Neutrophil (primary cell): ENCODE data around the gene OXER1.

Experiments used
- H3K27ac ChIP-seq: fragments of 200-600 bp; sonication (generic); 2 replicates; pipeline ENCODE4 v1.5.1; 2016; ENCODE audit warnings: mild to moderate bottlenecking, moderate library complexity
- H3K27me3 ChIP-seq: fragments of 200-600 bp; sonication (generic); 2 replicates; pipeline ENCODE4 v1.6.0; 2016; ENCODE audit warnings: mild to moderate bottlenecking
- H3K36me3 ChIP-seq: fragments of 200-600 bp; sonication (generic); 2 replicates; pipeline ENCODE4 v1.5.1; 2017
- H3K4me1 ChIP-seq, 2 experiments: fragments of 200-600 bp in 1 of 2; sonication (generic) in 1 of 2; 1 replicate in 1 of 2; 2 replicates in 1 of 2; pipeline versions ENCODE4 v1.5.1 to v1.6.1; 2013 to 2016; ENCODE audit warnings: low read depth in 1 of 2, low read length in 1 of 2, mild to moderate bottlenecking in 1 of 2, moderate library complexity in 1 of 2; ENCODE audit not compliant: control insufficient read depth in 1 of 2, insufficient read depth in 1 of 2
- H3K4me3 ChIP-seq, 2 experiments: fragments of 200-600 bp in 1 of 2; sonication (generic) in 1 of 2; 1 replicate in 1 of 2; 2 replicates in 1 of 2; pipeline ENCODE4 v1.5.1; 2013 to 2016; ENCODE audit warnings: low read depth in 1 of 2, low read length in 1 of 2, mild to moderate bottlenecking in 1 of 2, moderate library complexity in 1 of 2
- H3K9me3 ChIP-seq: fragments of 200-600 bp; sonication (generic); 2 replicates; pipeline ENCODE4 v1.5.1; 2016
- TF ChIP-seq, protein P1 (sequence below): fragments of 200-600 bp; sonication (generic); IDR thresholded peaks from 2 replicates; pipeline ENCODE4 v1.5.1; 2016; ENCODE audit warnings: antibody characterized with exemption

OXER1 gene, protein sequence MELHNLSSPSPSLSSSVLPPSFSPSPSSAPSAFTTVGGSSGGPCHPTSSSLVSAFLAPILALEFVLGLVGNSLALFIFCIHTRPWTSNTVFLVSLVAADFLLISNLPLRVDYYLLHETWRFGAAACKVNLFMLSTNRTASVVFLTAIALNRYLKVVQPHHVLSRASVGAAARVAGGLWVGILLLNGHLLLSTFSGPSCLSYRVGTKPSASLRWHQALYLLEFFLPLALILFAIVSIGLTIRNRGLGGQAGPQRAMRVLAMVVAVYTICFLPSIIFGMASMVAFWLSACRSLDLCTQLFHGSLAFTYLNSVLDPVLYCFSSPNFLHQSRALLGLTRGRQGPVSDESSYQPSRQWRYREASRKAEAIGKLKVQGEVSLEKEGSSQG

DNA sequence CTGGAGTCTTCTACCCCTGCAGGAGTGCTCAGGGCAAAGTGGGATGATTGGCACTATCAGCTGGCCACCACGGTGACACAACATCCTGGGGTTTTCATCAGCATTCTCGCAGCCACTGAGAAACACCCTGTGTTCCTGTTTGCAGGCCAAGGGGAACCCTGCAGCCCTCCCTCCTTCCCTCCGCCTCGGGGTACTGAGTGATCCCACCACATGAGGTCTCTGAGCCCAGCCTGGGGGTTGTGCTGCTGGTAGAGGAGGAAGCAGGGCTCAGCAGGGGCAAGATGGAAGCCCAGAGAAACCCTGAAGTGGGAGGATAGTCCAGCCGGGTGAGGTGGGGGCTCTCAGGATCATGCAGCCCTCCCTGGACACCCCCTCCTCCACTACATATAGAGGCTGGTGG lies at the start of gene OXER1:
TSS of gene OXER1 (minus strand) at position 40 of the 400 bp plus-strand sequence. CDS start 73 bp downstream, outside the sequence.
- TF ChIP-seq, protein P1, sequence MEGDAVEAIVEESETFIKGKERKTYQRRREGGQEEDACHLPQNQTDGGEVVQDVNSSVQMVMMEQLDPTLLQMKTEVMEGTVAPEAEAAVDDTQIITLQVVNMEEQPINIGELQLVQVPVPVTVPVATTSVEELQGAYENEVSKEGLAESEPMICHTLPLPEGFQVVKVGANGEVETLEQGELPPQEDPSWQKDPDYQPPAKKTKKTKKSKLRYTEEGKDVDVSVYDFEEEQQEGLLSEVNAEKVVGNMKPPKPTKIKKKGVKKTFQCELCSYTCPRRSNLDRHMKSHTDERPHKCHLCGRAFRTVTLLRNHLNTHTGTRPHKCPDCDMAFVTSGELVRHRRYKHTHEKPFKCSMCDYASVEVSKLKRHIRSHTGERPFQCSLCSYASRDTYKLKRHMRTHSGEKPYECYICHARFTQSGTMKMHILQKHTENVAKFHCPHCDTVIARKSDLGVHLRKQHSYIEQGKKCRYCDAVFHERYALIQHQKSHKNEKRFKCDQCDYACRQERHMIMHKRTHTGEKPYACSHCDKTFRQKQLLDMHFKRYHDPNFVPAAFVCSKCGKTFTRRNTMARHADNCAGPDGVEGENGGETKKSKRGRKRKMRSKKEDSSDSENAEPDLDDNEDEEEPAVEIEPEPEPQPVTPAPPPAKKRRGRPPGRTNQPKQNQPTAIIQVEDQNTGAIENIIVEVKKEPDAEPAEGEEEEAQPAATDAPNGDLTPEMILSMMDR = peak; percentile 26
- no peaks in the 10 kb centered on the region for H3K27me3 ChIP-seq

DNA sequence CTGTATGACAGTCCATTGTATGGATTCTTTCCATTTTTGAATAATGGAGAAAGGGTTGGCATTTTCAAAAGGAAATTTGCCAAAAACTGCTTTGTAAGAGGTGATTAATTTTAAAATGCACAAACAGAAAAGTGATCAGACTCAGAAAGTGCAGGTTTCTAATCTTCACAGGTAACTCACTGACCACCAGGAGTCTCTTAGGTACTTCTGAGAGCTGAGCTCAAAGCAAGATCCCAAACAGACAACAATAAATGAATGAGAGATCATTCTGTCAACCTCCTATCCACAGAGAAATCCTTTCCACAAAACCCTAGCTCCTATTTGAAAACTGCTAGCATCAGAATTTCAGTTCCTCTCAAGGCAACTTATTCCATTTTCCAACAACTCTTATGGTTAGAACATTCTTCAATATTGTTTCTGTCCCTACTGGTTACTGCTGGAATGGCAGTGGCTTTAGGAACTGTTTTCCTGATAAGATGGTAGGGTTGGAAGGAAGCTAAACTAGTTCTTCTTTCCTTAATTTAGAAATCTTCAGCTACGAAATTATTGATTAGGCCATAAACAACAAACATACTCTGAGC lies 49.1 kb upstream of the OXER1 start:
- Histone ChIP-seq H3K9me3 (peaks cover 17% of the 10 kb centered on the region), H3K27ac (no peak overlapping the region), H3K27me3 (peaks cover 10% of the 10 kb centered on the region), H3K36me3 (no peaks in the 10 kb centered on the region), H3K4me3 (no peak overlapping the region), H3K4me1 (peaks cover 19 to 21% of the 10 kb centered on the region in 2 experiments)
- TF ChIP-seq, protein P1 = no peak

More for the DNA sequence above, at the start of gene OXER1:
- Histone ChIP-seq H3K4me1 (peaks cover 78 to 89% of the 10 kb centered on the region in 2 experiments), H3K36me3 (no peaks in the 10 kb centered on the region), H3K9me3 (no peaks in the 10 kb centered on the region), H3K27ac (peak within 1 kb of the TSS; percentile 89), H3K4me3 (peak within 1 kb of the TSS; percentile 68 to 76)

DNA sequence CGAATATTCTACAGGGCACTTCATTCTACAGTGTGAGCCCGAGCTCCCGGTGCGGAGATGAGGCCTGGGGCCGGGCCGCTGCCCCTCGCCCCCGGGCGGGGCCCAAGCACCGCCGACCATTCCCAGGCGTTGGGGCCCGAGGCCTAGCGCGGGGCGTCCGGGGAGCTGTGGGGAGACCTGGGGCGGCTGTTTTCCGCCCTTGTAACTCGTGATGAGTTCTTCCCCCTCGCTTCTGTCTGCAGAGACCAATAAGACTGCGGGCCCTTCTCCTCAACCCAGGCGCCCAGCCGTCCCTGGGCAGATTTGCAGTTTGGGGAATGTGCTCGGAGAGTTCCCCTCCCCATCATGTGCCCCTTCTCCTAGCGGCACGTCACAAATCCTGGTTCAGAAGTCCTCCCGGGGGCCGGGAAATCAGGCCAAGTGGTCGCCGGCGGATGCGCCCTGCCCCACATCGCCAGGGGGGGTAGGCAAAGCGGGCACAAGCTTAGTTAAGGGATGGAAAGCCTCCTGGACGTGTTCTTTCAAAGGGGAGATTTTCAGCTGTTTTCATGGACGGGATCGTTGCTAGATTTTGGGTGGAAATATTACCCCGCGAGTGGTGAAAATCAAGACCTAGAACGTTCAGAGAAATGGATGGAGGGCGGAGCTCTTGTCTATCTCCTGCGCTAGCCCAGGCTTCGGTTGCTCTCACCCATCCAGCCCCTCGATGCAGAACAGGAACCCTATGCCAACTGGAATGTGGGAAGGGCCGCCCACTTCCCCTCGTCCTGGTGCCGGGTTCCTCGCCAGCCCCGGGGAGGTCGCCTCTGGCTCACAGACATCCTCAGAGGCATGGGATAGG lies 47.3 kb upstream of the OXER1 start:
- Histone ChIP-seq H3K27ac (peak overlapping the region; percentile 97), H3K4me3 (peak overlapping the region; percentile 60 to 83), H3K36me3 (no peaks in the 10 kb centered on the region), H3K4me1 (peaks cover 19 to 21% of the 10 kb centered on the region in 2 experiments), H3K27me3 (peaks cover 10% of the 10 kb centered on the region), H3K9me3 (peaks cover 13% of the 10 kb centered on the region)
- TF ChIP-seq, protein P1 = no peak

DNA sequence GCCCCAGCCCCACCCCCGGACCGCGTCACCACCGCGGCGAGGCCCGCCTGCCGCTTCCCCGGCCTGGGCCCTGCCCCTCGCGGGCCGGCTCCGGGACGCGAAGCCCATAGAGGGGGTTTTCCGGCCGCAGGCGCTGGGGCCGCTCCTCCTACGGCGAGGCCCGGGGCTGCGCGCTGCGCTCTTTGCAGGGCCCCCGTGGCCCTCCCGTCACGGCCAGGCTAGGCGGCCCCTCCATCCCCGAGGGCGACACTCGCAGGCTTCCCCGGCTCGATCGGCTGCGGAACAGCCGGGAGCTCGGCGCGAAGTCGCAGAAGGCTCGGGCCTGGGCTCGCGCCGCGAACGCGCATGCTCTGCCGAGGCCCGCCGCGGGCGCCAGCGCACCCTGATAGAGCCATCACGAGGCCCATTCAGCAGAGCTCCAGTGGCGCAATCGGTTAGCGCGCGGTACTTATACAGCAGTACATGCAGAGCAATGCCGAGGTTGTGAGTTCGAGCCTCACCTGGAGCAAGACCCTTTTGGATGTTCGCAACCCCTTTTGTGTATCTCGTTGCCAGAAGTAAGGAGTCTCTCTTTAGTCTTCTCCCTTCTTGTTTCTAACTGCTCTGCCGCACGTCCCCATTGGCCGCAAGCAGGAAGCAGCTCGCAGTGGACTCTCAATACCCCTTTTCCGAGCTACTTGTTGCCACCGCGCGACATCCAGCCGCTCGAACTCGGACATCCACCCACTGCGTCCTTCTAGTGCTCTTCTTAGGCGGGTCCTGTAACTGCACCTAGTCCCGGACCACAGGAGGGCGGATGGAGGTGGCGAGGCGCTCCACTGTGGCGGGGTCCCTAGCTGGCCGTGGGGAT lies 46.4 kb upstream of the OXER1 start:
- no peaks in the 10 kb centered on the region for H3K36me3 ChIP-seq

More for the DNA sequence above, 46.4 kb upstream of the OXER1 start:
- peaks cover 13% of the 10 kb centered on the region for H3K9me3 ChIP-seq
- TF ChIP-seq, protein P1 = no peak
- peaks cover 21% of the 10 kb centered on the region in 2 experiments for H3K4me1 ChIP-seq
- peaks cover 10% of the 10 kb centered on the region for H3K27me3 ChIP-seq
- peak overlapping the region; percentile 97 for H3K27ac ChIP-seq
- peak overlapping the region; percentile 60 to 83 for H3K4me3 ChIP-seq
